Neural cell (in vitro differentiated cells): ENCODE measurements around the gene SSBP3. TPM values are rescaled to one million over a fixed set of nuclear protein-coding genes. Genes with fewer than 3 reads are reported as not detected.

Source experiments
- H2AFZ ChIP-seq: fragments of 200-600, 300-800 bp; sonication (generic), shearing (Covaris generic); 2 replicates; pipeline ENCODE4 v1.6.0; 2014; ENCODE audit warnings: low read depth, mild to moderate bottlenecking, antibody characterized with exemption, low read length, moderate library complexity
- H3F3A ChIP-seq: fragments of 200-600 bp; shearing (Covaris generic); 2 replicates; pipeline ENCODE4 v1.6.1; 2016; ENCODE audit warnings: mild to moderate bottlenecking, moderate library complexity, mixed read lengths, antibody characterized with exemption, low read length; ENCODE audit not compliant: insufficient read depth, poor library complexity, severe bottlenecking
- H3K27ac ChIP-seq: fragments of 200-600, 300-800 bp; sonication (generic), shearing (Covaris generic); 2 replicates; pipeline ENCODE4 v1.5.1; 2014; ENCODE audit warnings: mild to moderate bottlenecking, low read length, moderate library complexity
- H3K27me3 ChIP-seq: fragments of 300-800, 200-600 bp; sonication (generic), shearing (Covaris generic); 2 replicates; pipeline ENCODE4 v1.6.0; 2014; ENCODE audit warnings: mild to moderate bottlenecking, low read depth, low read length, moderate library complexity; ENCODE audit not compliant: insufficient read depth
- H3K36me3 ChIP-seq: fragments of 300-800, 200-600 bp; sonication (generic), shearing (Covaris generic); 2 replicates; pipeline ENCODE4 v1.5.1; 2014; ENCODE audit warnings: mild to moderate bottlenecking, antibody characterized with exemption, low read length, moderate library complexity; ENCODE audit not compliant: insufficient read depth
- H3K4me2 ChIP-seq: fragments of 300-800, 200-600 bp; sonication (generic), shearing (Covaris generic); 2 replicates; pipeline ENCODE4 v1.6.0; 2014; ENCODE audit warnings: mild to moderate bottlenecking, low read length
- H3K4me3 ChIP-seq: fragments of 300-800, 200-600 bp; sonication (generic), shearing (Covaris generic); 2 replicates; pipeline ENCODE4 v1.5.1; 2014; ENCODE audit warnings: mild to moderate bottlenecking, low read length, moderate library complexity
- H3K79me2 ChIP-seq: fragments of 200-600 bp; shearing (Covaris generic); replicated peaks from 2 replicates; pipeline ENCODE4 v1.6.0; 2014; ENCODE audit warnings: mild to moderate bottlenecking, low read length, moderate library complexity; ENCODE audit not compliant: insufficient read depth
- H3K9ac ChIP-seq: fragments of 300-800, 200-600 bp; sonication (generic), shearing (Covaris generic); 2 replicates; pipeline ENCODE4 v1.6.1; 2016; ENCODE audit warnings: mild to moderate bottlenecking, low read length, mixed read lengths
- H3K9me2 ChIP-seq: fragments of 200-600 bp; shearing (Covaris generic); 2 replicates; pipeline ENCODE4 v1.6.1; 2016; ENCODE audit warnings: mild to moderate bottlenecking, low read length, mixed read lengths; ENCODE audit not compliant: insufficient read depth
- H3K9me3 ChIP-seq: fragments of 200-600, 300-800 bp; sonication (generic), shearing (Covaris generic); 2 replicates; pipeline ENCODE4 v1.6.1; 2016; ENCODE audit warnings: mild to moderate bottlenecking, mixed run types, low read length, moderate library complexity, mixed read lengths
- H4K20me1 ChIP-seq: fragments of 200-600 bp; shearing (Covaris generic); 2 replicates; pipeline ENCODE4 v1.6.1; 2016; ENCODE audit warnings: mild to moderate bottlenecking, mixed run types; ENCODE audit not compliant: insufficient read depth
- CTCF ChIP-seq: fragments of 450-650 bp; IDR thresholded peaks from 2 replicates; pipeline ENCODE4 v1.5.1; 2014; ENCODE audit warnings: antibody characterized with exemption, mild to moderate bottlenecking, moderate library complexity; ENCODE audit not compliant: poor library complexity, severe bottlenecking
- EP300 ChIP-seq: fragments of 450-650 bp; conservative IDR thresholded peaks from 2 replicates; pipeline ENCODE4 v1.6.1; 2014; ENCODE audit warnings: antibody characterized with exemption, mild to moderate bottlenecking, moderate library complexity; ENCODE audit not compliant: poor library complexity, severe bottlenecking
- EZH2 ChIP-seq: fragments of 200-600, 300-800 bp; shearing (Covaris generic), sonication (generic); IDR thresholded peaks from 2 replicates; pipeline ENCODE4 v1.6.1; 2014; ENCODE audit warnings: antibody characterized with exemption, low read length, borderline replicate concordance, mild to moderate bottlenecking; ENCODE audit not compliant: insufficient read depth, poor library complexity, severe bottlenecking
- MXI1 ChIP-seq: fragments of 450-650 bp; conservative IDR thresholded peaks from 2 replicates; pipeline ENCODE4 v1.6.1; 2014; ENCODE audit warnings: antibody characterized with exemption, mild to moderate bottlenecking; ENCODE audit not compliant: poor library complexity, severe bottlenecking
- POLR2AphosphoS5 ChIP-seq: IDR thresholded peaks from 2 replicates; pipeline ENCODE4 v1.6.1; 2012
- RAD21 ChIP-seq: fragments of 450-650 bp; conservative IDR thresholded peaks from 2 replicates; pipeline ENCODE4 v1.6.1; 2014; ENCODE audit warnings: antibody characterized with exemption, mild to moderate bottlenecking, moderate library complexity
- REST ChIP-seq: IDR thresholded peaks from 2 replicates; pipeline ENCODE4 v1.6.1; 2012; ENCODE audit warnings: borderline replicate concordance
- SMC3 ChIP-seq: fragments of 450-650 bp; conservative IDR thresholded peaks from 2 replicates; pipeline ENCODE4 v1.6.1; 2014; ENCODE audit warnings: antibody characterized with exemption, mild to moderate bottlenecking, moderate library complexity; ENCODE audit not compliant: poor library complexity
- TAF1 ChIP-seq: IDR thresholded peaks from 2 replicates; pipeline ENCODE4 v1.6.1; 2012; ENCODE audit warnings: low read depth
- polyA plus RNA-seq: library from polyadenylated mRNA; depleted of rRNA; stranded (reverse); fragments of >200 nt; gene quantifications from 2 replicates; pipeline ENCODE4 v1.2.3, GENCODE V29; 2014

The SSBP3 gene
- polyA plus RNA-seq, 1 donor from 2014 or later = 77.4 TPM

- TF ChIP-seq MXI1 = no peak
- TF ChIP-seq SMC3 = no peak
- TF ChIP-seq REST = no peak
- TF ChIP-seq EP300 = no peak
- no peak for TF ChIP-seq EZH2
- no peak for TF ChIP-seq RAD21
- no peak for TF ChIP-seq CTCF
- Histone ChIP-seq H3F3A (no peaks in the 10 kb centered on the region), H3K9me2 (no peaks in the 10 kb centered on the region), H3K9me3 (no peaks in the 10 kb centered on the region), H3K27ac (no peak overlapping the region), H3K4me3 (no peak overlapping the region), H3K36me3 (no peaks in the 10 kb centered on the region), H3K4me2 (no peak overlapping the region), H2AFZ (no peak overlapping the region), H3K9ac (no peak overlapping the region), H3K27me3 (no peaks in the 10 kb centered on the region), H3K79me2 (peaks cover 90% of the 10 kb centered on the region), H4K20me1 (peaks cover 22% of the 10 kb centered on the region)
These were observed 57.5 kb downstream of the SSBP3 start for GRCh38 chr1:54348700-54349021.

GRCh38 chr1:54347955-54348699 is 58.1 kb downstream of the SSBP3 start:
- Histone ChIP-seq H3F3A (no peaks in the 10 kb centered on the region), H3K79me2 (peaks cover 90% of the 10 kb centered on the region), H3K4me2 (no peak overlapping the region), H3K9ac (no peak overlapping the region), H3K27me3 (no peaks in the 10 kb centered on the region), H3K9me3 (no peaks in the 10 kb centered on the region), H3K9me2 (no peaks in the 10 kb centered on the region), H2AFZ (no peak overlapping the region), H4K20me1 (peaks cover 19% of the 10 kb centered on the region), H3K27ac (no peak overlapping the region), H3K4me3 (no peak overlapping the region), H3K36me3 (no peaks in the 10 kb centered on the region)
- TF ChIP-seq EZH2 = no peak
- TF ChIP-seq RAD21 = no peak
- TF ChIP-seq EP300 = no peak
- TF ChIP-seq TAF1 = no peak
- TF ChIP-seq POLR2AphosphoS5 = no peak
- no peak for TF ChIP-seq CTCF
